ENCODE measurements around the gene BOD1L1.

DNA sequence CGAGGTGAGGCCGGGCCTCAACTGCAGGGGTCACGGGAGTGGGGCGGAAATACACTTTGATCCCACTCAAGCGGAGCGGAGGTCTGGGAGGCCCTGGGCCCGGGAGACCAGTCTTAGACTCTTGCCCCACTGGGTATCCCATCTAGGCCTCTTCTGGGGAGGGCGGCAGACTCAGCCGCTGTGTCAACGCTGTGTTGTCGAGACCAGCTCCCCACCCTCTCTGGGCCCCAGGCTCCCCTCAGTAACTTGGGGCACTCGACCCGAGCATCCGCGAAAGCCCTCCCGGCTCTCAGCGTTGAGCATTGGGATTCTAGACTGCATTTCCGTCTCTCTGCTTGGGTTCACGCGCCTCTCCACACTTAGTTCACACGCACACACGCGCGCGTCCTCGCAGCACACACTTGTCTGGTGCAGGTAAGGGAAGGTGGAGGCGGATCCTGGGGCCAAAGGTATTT, 84.9 kb downstream of the BOD1L1 start:
- TF ChIP-seq KDM5A (IDR thresholded peaks at IDR 0.05; ENCODE audit: low read length) (no peak), GABPA (IDR thresholded peaks at IDR 0.05; ENCODE audit: borderline replicate concordance, insufficient read depth, low read length) (no peak), POLR2AphosphoS5 (IDR thresholded peaks at IDR 0.05; ENCODE audit: low read depth, low read length) (no peak), RBBP5 (IDR thresholded peaks at IDR 0.05; ENCODE audit: borderline replicate concordance, low read depth, low read length) (no peak)
- TF ChIP-seq, protein P1, sequence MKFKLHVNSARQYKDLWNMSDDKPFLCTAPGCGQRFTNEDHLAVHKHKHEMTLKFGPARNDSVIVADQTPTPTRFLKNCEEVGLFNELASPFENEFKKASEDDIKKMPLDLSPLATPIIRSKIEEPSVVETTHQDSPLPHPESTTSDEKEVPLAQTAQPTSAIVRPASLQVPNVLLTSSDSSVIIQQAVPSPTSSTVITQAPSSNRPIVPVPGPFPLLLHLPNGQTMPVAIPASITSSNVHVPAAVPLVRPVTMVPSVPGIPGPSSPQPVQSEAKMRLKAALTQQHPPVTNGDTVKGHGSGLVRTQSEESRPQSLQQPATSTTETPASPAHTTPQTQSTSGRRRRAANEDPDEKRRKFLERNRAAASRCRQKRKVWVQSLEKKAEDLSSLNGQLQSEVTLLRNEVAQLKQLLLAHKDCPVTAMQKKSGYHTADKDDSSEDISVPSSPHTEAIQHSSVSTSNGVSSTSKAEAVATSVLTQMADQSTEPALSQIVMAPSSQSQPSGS (IDR thresholded peaks at IDR 0.05; ENCODE audit: low read length) = no peak

Data from H1 (cell line).